ENCODE measurements around the gene DPP6.
A peak's percentile ranks its signal among the peaks of the same experiment; 100 is the strongest.

Gene DPP6

GRCh38 chr7:154568346-154568745 lies 516.1 kb downstream of the DPP6 start:
- no peak for TF ChIP-seq CTCF (IDR thresholded peaks at IDR 0.05; ENCODE audit: low read depth, low read length)
- Histone ChIP-seq H3K36me3 (no peaks in the 10 kb centered on the region), H3K27me3 (no peaks in the 10 kb centered on the region), H3K4me3 (ENCODE audit: low read depth, low read length) (peak overlapping the region; percentile 9; the same call in 1 of the 2 replicates), H3K9me3 (no peaks in the 10 kb centered on the region), H3K4me1 (peaks cover 37% of the 10 kb centered on the region)
- DNase-seq: peak; percentile 67

GRCh38 chr7:154569916-154570315 lies 517.7 kb downstream of the DPP6 start:
- Histone ChIP-seq H3K9me3 (no peaks in the 10 kb centered on the region), H3K4me3 (ENCODE audit: low read depth, low read length) (no peak overlapping the region), H3K36me3 (no peaks in the 10 kb centered on the region), H3K4me1 (peaks cover 34% of the 10 kb centered on the region), H3K27me3 (no peaks in the 10 kb centered on the region)
- no peak for TF ChIP-seq CTCF (IDR thresholded peaks at IDR 0.05; ENCODE audit: low read depth, low read length)
- no peak for DNase-seq

- DNase-seq: no peak
- H3K27me3 ChIP-seq: no peaks in the 10 kb centered on the region
- H3K4me1 ChIP-seq: peaks cover 36% of the 10 kb centered on the region
- H3K36me3 ChIP-seq: no peaks in the 10 kb centered on the region
- no peak for TF ChIP-seq CTCF (IDR thresholded peaks at IDR 0.05; ENCODE audit: low read depth, low read length)
- no peaks in the 10 kb centered on the region for H3K9me3 ChIP-seq
- no peak overlapping the region for H3K4me3 ChIP-seq (ENCODE audit: low read depth, low read length)
Measured at GRCh38 chr7:154571772-154572171, 519.6 kb downstream of the DPP6 start.

- no peaks in the 10 kb centered on the region for H3K36me3 ChIP-seq
- DNase-seq: no peak
- peaks cover 26% of the 10 kb centered on the region for H3K4me1 ChIP-seq
- TF ChIP-seq CTCF (IDR thresholded peaks at IDR 0.05; ENCODE audit: low read depth, low read length): no peak
- H3K27me3 ChIP-seq: no peaks in the 10 kb centered on the region
- H3K4me3 ChIP-seq (ENCODE audit: low read depth, low read length): no peak overlapping the region
- H3K9me3 ChIP-seq: no peaks in the 10 kb centered on the region
Measured at GRCh38 chr7:154574235-154574634, 522.0 kb downstream of the DPP6 start.

- H3K4me3 ChIP-seq (ENCODE audit: low read depth, low read length): no peak overlapping the region
- no peaks in the 10 kb centered on the region for H3K36me3 ChIP-seq
- no peak for DNase-seq
- no peaks in the 10 kb centered on the region for H3K9me3 ChIP-seq
- TF ChIP-seq CTCF (IDR thresholded peaks at IDR 0.05; ENCODE audit: low read depth, low read length): no peak
- H3K27me3 ChIP-seq: no peaks in the 10 kb centered on the region
- H3K4me1 ChIP-seq: peaks cover 15% of the 10 kb centered on the region
Measured at GRCh38 chr7:154575497-154575896, 523.3 kb downstream of the DPP6 start.

GRCh38 chr7:154576604-154577003 lies 524.4 kb downstream of the DPP6 start:
- no peaks in the 10 kb centered on the region for H3K36me3 ChIP-seq
- no peak for TF ChIP-seq CTCF (IDR thresholded peaks at IDR 0.05; ENCODE audit: low read depth, low read length)
- H3K9me3 ChIP-seq: no peaks in the 10 kb centered on the region
- DNase-seq: no peak
- no peaks in the 10 kb centered on the region for H3K27me3 ChIP-seq
- H3K4me1 ChIP-seq: peaks cover 14% of the 10 kb centered on the region
- no peak overlapping the region for H3K4me3 ChIP-seq (ENCODE audit: low read depth, low read length)

All from BE2C (cell line).